GM12878 (cell line): Measurements from ENCODE around the gene MGLL. TPM values are rescaled to one million over a fixed set of nuclear protein-coding genes. Genes with fewer than 3 reads are reported as not detected.

Source experiments
- ATAC-seq: fragments of 200-7000 bp; cut with Tn5 transposase; 3 replicates; pipeline ENCODE4 v1.9.1; 2020; ENCODE audit warnings: mild to moderate bottlenecking, moderate library complexity
- BruUV-seq: library from RNA; stranded (reverse); fragments of 400-500 nt; replicated peaks from 2 replicates; lab custom pipeline; 2021; lab: Mats Ljungman, UMichigan
- CTCF ChIA-PET: fragments of 300-600 bp; sonication (Branson Sonifier 250); formaldehyde crosslinking; extraction: SDS; loops from one replicate; lab custom pipeline; 2021; ENCODE audit warnings: inconsistent platforms; lab: Yijun Ruan, JAX
- POLR2A ChIA-PET: fragments of 350-600 bp; formaldehyde crosslinking; extraction: SDS; loops from one replicate; lab custom pipeline; 2021; ENCODE audit warnings: inconsistent platforms; lab: Charles Lee
- RAD21 ChIA-PET: fragments of 300-600 bp; sonication (Branson Sonifier 250); formaldehyde crosslinking; loops from one replicate; lab custom pipeline; 2023; ENCODE audit warnings: antibody characterized with exemption; ENCODE audit not compliant: unreplicated experiment; lab: Charles Lee
- SMC1A ChIA-PET: fragments of 300-600 bp; sonication (Branson Sonifier 250); formaldehyde crosslinking; loops from one replicate; lab custom pipeline; 2023; ENCODE audit not compliant: unreplicated experiment, uncharacterized antibody; lab: Charles Lee
- DNase-seq: peaks from one replicate; pipeline ENCODE4 v3.0.0-alpha.2; 2011; ENCODE audit warnings: low read depth, low spot score
- FAIRE-seq: peaks from 3 replicates; lab custom pipeline; 2011; peaks lifted over from hg19 to GRCh38; lab: Jason Lieb, UNC
- H2AFZ ChIP-seq: 2 replicates; pipeline ENCODE4 v1.6.0; 2011; ENCODE audit warnings: low read depth, low read length, control low read depth; ENCODE audit not compliant: control insufficient read depth
- H3K27ac ChIP-seq: 2 replicates; pipeline ENCODE4 v1.5.1; 2011; ENCODE audit warnings: control low read depth; ENCODE audit not compliant: control insufficient read depth, insufficient read depth
- H3K27me3 ChIP-seq, 2 experiments: replicated peaks in 1 of 2; 2 replicates each; pipeline versions ENCODE4 v1.6.0 to v1.6.1; 2011; ENCODE audit warnings: low read length in 1 of 2; ENCODE audit not compliant: control insufficient read depth in 2 of 2, insufficient read depth in 2 of 2
- H3K36me3 ChIP-seq, 2 experiments: 2 replicates each; pipeline ENCODE4 v1.5.1; 2011; ENCODE audit warnings: low read length in 1 of 2; ENCODE audit not compliant: control insufficient read depth in 2 of 2, insufficient read depth in 2 of 2
- H3K4me1 ChIP-seq: 2 replicates; pipeline ENCODE4 v1.6.1; 2011; ENCODE audit warnings: mild to moderate bottlenecking, low read length, moderate library complexity, mixed read lengths; ENCODE audit not compliant: control insufficient read depth, insufficient read depth
- H3K4me2 ChIP-seq: 2 replicates; pipeline ENCODE4 v1.6.0; 2011; ENCODE audit warnings: control low read depth; ENCODE audit not compliant: control insufficient read depth, insufficient read depth
- H3K4me3 ChIP-seq: fragments of 200-600 bp; sonication (generic); 2 replicates; pipeline ENCODE4 v1.5.1; 2016
- H3K79me2 ChIP-seq: 2 replicates; pipeline ENCODE4 v1.6.0; 2011; ENCODE audit warnings: low read length; ENCODE audit not compliant: control insufficient read depth, insufficient read depth
- H3K9ac ChIP-seq: 2 replicates; pipeline ENCODE4 v1.8.0; 2011; ENCODE audit warnings: low read length, control low read depth, mixed read lengths; ENCODE audit not compliant: control insufficient read depth, insufficient read depth
- H3K9me3 ChIP-seq: replicated peaks from 3 replicates; pipeline ENCODE4 v1.5.1; 2011; ENCODE audit warnings: mild to moderate bottlenecking, low read length; ENCODE audit not compliant: control insufficient read depth, insufficient read depth
- H4K20me1 ChIP-seq: 2 replicates; pipeline ENCODE4 v1.6.0; 2011; ENCODE audit not compliant: control insufficient read depth, insufficient read depth
- PKNOX1 ChIP-seq: fragments of 450-650 bp; IDR thresholded peaks from 2 replicates; pipeline ENCODE4 v1.6.1; 2016; ENCODE audit warnings: mild to moderate bottlenecking
- POLR2A ChIP-seq: IDR thresholded peaks from 2 replicates; pipeline ENCODE4 v1.6.1; 2011; ENCODE audit warnings: low read depth, mild to moderate bottlenecking, low read length
- RAD21 ChIP-seq: IDR thresholded peaks from 2 replicates; pipeline ENCODE4 v1.6.1; 2011; ENCODE audit warnings: mild to moderate bottlenecking, low read depth, low read length, moderate library complexity; ENCODE audit not compliant: insufficient read depth
- SMC3 ChIP-seq: IDR thresholded peaks from 2 replicates; pipeline ENCODE4 v1.6.1; 2011; ENCODE audit warnings: low read length, improper control_type of control experiment, borderline replicate concordance
- TCF12 ChIP-seq: IDR thresholded peaks from 2 replicates; pipeline ENCODE4 v1.6.1; 2011; ENCODE audit warnings: low read depth, mild to moderate bottlenecking, low read length
- WGBS: methylation state at CpG from one replicate; pipeline ENCODE4 v1.1.6; 2016; ENCODE audit warnings: low lambda C conversion rate; ENCODE audit not compliant: insufficient replicate concordance, insufficient coverage; ENCODE audit errors: missing lambda C conversion rate; 5-methylcytosine and 5-hydroxymethylcytosine counted together
- in situ Hi-C: fragments of 300-500 bp; cut with MboI; formaldehyde crosslinking; loops from 9 replicates; pipeline ENCODE4 v1.14.3; 2018; ENCODE audit warnings: mixed read lengths
- intact Hi-C: fragments of 100-400 bp; cut with micrococcal nuclease; formaldehyde crosslinking; loops from one replicate; pipeline ENCODE4 v1.14.2; 2022; ENCODE audit not compliant: unreplicated experiment
- polyA plus RNA-seq, 11 experiments: library from polyadenylated mRNA; depleted of rRNA in 4 of 11; unstranded in 6 of 11; stranded (reverse) in 5 of 11; fragments of >200 nt; fragmentation: Nextera tagmentation in 4 of 11; fragmentation: Illumina TruSeq in 1 of 11; extraction: Ambion mirVana in 4 of 11; extraction: Trizol in 1 of 11; gene quantifications; 1 replicate in 1 of 11; 2 replicates in 10 of 11; pipeline versions ENCODE4 v1.2.1 to v1.2.3, GENCODE V29; 2011 to 2016; ENCODE audit warnings: inconsistent platforms in 2 of 11, missing spikeins in 2 of 11, low read depth in 1 of 11
- total RNA-seq, 4 experiments: library from RNA; depleted of rRNA in 3 of 4; stranded (reverse); fragments of >200 nt in 3 of 4; fragmentation: Illumina TruSeq in 1 of 4; extraction: Trizol in 1 of 4; gene quantifications; 2 replicates each; pipeline versions ENCODE4 v1.2.1 to v1.2.3, GENCODE V29; 2013 to 2021
- TF ChIP-seq, protein P1 (sequence below), 3 experiments: IDR thresholded peaks in 2 of 3; conservative IDR thresholded peaks in 1 of 3; 2 replicates each; pipeline ENCODE4 v1.5.1; 2011; ENCODE audit warnings: low read depth in 3 of 3, low read length in 3 of 3, mild to moderate bottlenecking in 3 of 3, control low read depth in 2 of 3, moderate library complexity in 2 of 3, inconsistent platforms in 1 of 3, mixed read lengths in 1 of 3; ENCODE audit not compliant: control insufficient read depth in 2 of 3, insufficient read depth in 1 of 3; ENCODE audit errors: extremely low read depth in 1 of 3

The MGLL gene
- total and polyA plus RNA-seq, 10 of the 15 experiments (the other 5 are each of a cell fraction or from before 2014, with no cell fraction given): 44.9 to 177 (median 72.9) TPM

GRCh38 chr3:127690823-127691452 is 131.4 kb downstream of the MGLL start:
- no peak overlapping the region for H3K4me2 ChIP-seq

More at GRCh38 chr3:127690823-127691452, 131.4 kb downstream of the MGLL start:
- Histone ChIP-seq H3K4me1 (no peaks in the 10 kb centered on the region), H3K4me3 (no peak overlapping the region), H3K9ac (no peak overlapping the region), H3K27me3 (no peaks in the 10 kb centered on the region), H3K9me3 (no peaks in the 10 kb centered on the region), H2AFZ (no peak overlapping the region), H3K27ac (no peak overlapping the region), H3K36me3 (peaks cover 18 to 31% of the 10 kb centered on the region in 2 experiments), H4K20me1 (no peaks in the 10 kb centered on the region), H3K79me2 (no peaks in the 10 kb centered on the region)
- FAIRE-seq (no peak), DNase-seq (no peak), ATAC-seq (peak; percentile 79)
- peak; percentile 46 for TF ChIP-seq RAD21
- TF ChIP-seq POLR2A: peak; percentile 32; the same call in 1 of the 2 replicates
- no peak for TF ChIP-seq TCF12
- peak; percentile 35; the same call in 1 of the 2 replicates for TF ChIP-seq SMC3
- TF ChIP-seq, protein P1, sequence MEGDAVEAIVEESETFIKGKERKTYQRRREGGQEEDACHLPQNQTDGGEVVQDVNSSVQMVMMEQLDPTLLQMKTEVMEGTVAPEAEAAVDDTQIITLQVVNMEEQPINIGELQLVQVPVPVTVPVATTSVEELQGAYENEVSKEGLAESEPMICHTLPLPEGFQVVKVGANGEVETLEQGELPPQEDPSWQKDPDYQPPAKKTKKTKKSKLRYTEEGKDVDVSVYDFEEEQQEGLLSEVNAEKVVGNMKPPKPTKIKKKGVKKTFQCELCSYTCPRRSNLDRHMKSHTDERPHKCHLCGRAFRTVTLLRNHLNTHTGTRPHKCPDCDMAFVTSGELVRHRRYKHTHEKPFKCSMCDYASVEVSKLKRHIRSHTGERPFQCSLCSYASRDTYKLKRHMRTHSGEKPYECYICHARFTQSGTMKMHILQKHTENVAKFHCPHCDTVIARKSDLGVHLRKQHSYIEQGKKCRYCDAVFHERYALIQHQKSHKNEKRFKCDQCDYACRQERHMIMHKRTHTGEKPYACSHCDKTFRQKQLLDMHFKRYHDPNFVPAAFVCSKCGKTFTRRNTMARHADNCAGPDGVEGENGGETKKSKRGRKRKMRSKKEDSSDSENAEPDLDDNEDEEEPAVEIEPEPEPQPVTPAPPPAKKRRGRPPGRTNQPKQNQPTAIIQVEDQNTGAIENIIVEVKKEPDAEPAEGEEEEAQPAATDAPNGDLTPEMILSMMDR (IDR thresholded peaks at IDR 0.05 in 2 of 3, conservative IDR thresholded peaks at IDR 0.05 in 1 of 3; ENCODE audit: control insufficient read depth in 2 of 3, extremely low read depth in 1 of 3, insufficient read depth in 1 of 3, low read depth in 3 of 3, low read length in 3 of 3): peak in 2 of 3 experiments; percentile 38 to 45; a peak in 3 of 6 replicates
- no peak for TF ChIP-seq PKNOX1
- intact Hi-C loops (no loop called here), in situ Hi-C loops (no loop called here)
- WGBS: 90% methylated on average over 4 of the region's 4 CpGs
- RAD21 ChIA-PET: no interaction called here
- BruUV-seq: no TSS peak
- POLR2A ChIA-PET: no interaction called here
- CTCF ChIA-PET: interaction anchor here (0.7 to 1.7 kb wide), 3 partner anchors 141 to 278 kb away, joined by 3 read pairs; no protein-coding TSS in a partner anchor
- SMC1A ChIA-PET: interaction anchor here (1.0 kb wide), 1 partner anchor 59 kb away, joined by 5 read pairs; no protein-coding TSS in a partner anchor
